HFF-Myc (cell line): Measurements from ENCODE around the gene AJAP1.

Experiments used
- DNase-seq: peaks from one replicate; pipeline ENCODE4 v3.0.0-alpha.2; 2011; ENCODE audit warnings: low read depth; ENCODE audit errors: extremely low read depth
- H3K4me3 ChIP-seq: replicated peaks from 2 replicates; pipeline ENCODE4 v1.5.1; 2011; ENCODE audit warnings: low read depth, mild to moderate bottlenecking, control low read depth, low read length
- CTCF ChIP-seq: IDR thresholded peaks from 2 replicates; pipeline ENCODE4 v1.5.1; 2012; ENCODE audit warnings: mild to moderate bottlenecking, low read depth, low read length, control low read depth; ENCODE audit errors: missing control alignments

AJAP1 gene

GRCh38 chr1:4631321-4631720, 23.1 kb upstream of the AJAP1 start:
- H3K4me3 ChIP-seq, result no peak overlapping the region
- DNase-seq, result no peak
- TF ChIP-seq CTCF, result no peak

- H3K4me3 ChIP-seq, result no peak overlapping the region
- no peak for DNase-seq
- TF ChIP-seq CTCF, result no peak
Measured at GRCh38 chr1:4633346-4633745, 21.1 kb upstream of the AJAP1 start.

GRCh38 chr1:4634156-4634792, 20.1 kb upstream of the AJAP1 start:
- TF ChIP-seq CTCF, result no peak
- no peak overlapping the region for H3K4me3 ChIP-seq
- DNase-seq, result no peak

- TF ChIP-seq CTCF, result no peak
- no peak for DNase-seq
- H3K4me3 ChIP-seq, result no peak overlapping the region
Measured at GRCh38 chr1:4634793-4635406, 19.5 kb upstream of the AJAP1 start.

- TF ChIP-seq CTCF, result no peak
- no peak for DNase-seq
- no peak overlapping the region for H3K4me3 ChIP-seq
Measured at GRCh38 chr1:4636186-4636585, 18.2 kb upstream of the AJAP1 start.

- DNase-seq, result no peak
- no peak for TF ChIP-seq CTCF
- no peak overlapping the region for H3K4me3 ChIP-seq
Measured at GRCh38 chr1:4636644-4637380, 17.6 kb upstream of the AJAP1 start.
